Activated T-helper 1 cell treated with Interleukin-2 at 50 U/mL for 16 hours (primary cell): Measurements from ENCODE around the gene ENOX1.

Experiments used
- DNase-seq: peaks from one replicate; pipeline ENCODE4 v3.0.0-alpha.2; 2020; ENCODE audit warnings: low read depth

Gene ENOX1

GRCh38 chr13:43669964-43670363, 116.8 kb downstream of the ENOX1 start:
- no peak for DNase-seq

GRCh38 chr13:43669101-43669500, 117.7 kb downstream of the ENOX1 start:
- DNase-seq, result no peak

- DNase-seq, result no peak
These were observed 120.4 kb downstream of the ENOX1 start for GRCh38 chr13:43666403-43666802.

GRCh38 chr13:43665388-43665787, 121.4 kb downstream of the ENOX1 start:
- DNase-seq, result no peak

GRCh38 chr13:43664700-43665191, 122.0 kb downstream of the ENOX1 start:
- DNase-seq, result no peak

GRCh38 chr13:43663474-43664090, 123.2 kb downstream of the ENOX1 start:
- no peak for DNase-seq

GRCh38 chr13:43662976-43663375, 123.8 kb downstream of the ENOX1 start:
- DNase-seq, result no peak

GRCh38 chr13:43661161-43661830, 125.5 kb downstream of the ENOX1 start:
- no peak for DNase-seq

GRCh38 chr13:43657485-43657884, 129.3 kb downstream of the ENOX1 start:
- DNase-seq, result no peak

GRCh38 chr13:43653980-43654379, 132.8 kb downstream of the ENOX1 start:
- no peak for DNase-seq

- DNase-seq, result no peak
These were observed 133.4 kb downstream of the ENOX1 start for GRCh38 chr13:43653395-43653794.

GRCh38 chr13:43652760-43653159, 134.0 kb downstream of the ENOX1 start:
- DNase-seq, result no peak

- no peak for DNase-seq
These were observed 135.9 kb downstream of the ENOX1 start for GRCh38 chr13:43650882-43651281.

GRCh38 chr13:43648733-43649132, 138.0 kb downstream of the ENOX1 start:
- no peak for DNase-seq

GRCh38 chr13:43647471-43647870, 139.3 kb downstream of the ENOX1 start:
- no peak for DNase-seq

- no peak for DNase-seq
These were observed 146.3 kb downstream of the ENOX1 start for GRCh38 chr13:43640476-43640875.

GRCh38 chr13:43631106-43631505, 155.7 kb downstream of the ENOX1 start:
- DNase-seq, result no peak

GRCh38 chr13:43629691-43630480, 156.9 kb downstream of the ENOX1 start:
- no peak for DNase-seq

- no peak for DNase-seq
These were observed 159.8 kb downstream of the ENOX1 start for GRCh38 chr13:43626994-43627393.

GRCh38 chr13:43614063-43614462, 172.7 kb downstream of the ENOX1 start:
- no peak for DNase-seq

GRCh38 chr13:43611281-43612273, 175.2 kb downstream of the ENOX1 start:
- no peak for DNase-seq
